ENCODE results near the gene C11orf21.

DNA sequence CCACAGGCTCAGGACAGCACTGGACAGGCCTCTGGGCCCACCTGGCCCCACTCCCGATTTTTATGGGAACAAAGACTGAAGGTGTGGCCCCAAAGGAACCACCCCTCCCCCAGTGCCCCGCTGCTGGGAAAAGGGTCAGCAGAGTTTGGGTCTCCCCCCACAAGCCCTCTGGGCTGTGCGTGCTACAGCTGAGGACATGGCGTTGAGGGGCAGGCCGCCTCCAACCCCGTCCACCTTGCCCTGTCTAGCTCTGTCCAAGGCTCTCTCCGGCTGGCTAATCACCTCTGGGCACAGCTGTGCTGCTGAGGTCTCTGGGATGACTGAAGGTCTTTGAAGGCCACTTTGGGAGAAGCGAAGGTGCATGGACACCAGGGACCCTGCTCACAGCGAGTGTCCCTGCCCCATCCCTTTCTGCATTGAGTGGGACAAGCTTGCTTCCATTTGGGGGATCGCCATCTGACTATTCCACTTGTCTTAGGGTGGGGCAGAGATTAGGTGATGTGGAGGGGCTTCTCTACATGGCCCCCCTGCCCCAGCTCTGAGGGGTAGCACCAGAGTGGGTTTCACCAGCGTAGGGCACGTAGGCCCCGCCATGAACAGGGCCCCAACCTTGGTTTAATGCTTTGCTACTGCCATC lies 37.9 kb downstream of the C11orf21 start:
- no peak for TF ChIP-seq EZH2 (IDR thresholded peaks at IDR 0.05; ENCODE audit: borderline replicate concordance)
- TF ChIP-seq, protein P1, sequence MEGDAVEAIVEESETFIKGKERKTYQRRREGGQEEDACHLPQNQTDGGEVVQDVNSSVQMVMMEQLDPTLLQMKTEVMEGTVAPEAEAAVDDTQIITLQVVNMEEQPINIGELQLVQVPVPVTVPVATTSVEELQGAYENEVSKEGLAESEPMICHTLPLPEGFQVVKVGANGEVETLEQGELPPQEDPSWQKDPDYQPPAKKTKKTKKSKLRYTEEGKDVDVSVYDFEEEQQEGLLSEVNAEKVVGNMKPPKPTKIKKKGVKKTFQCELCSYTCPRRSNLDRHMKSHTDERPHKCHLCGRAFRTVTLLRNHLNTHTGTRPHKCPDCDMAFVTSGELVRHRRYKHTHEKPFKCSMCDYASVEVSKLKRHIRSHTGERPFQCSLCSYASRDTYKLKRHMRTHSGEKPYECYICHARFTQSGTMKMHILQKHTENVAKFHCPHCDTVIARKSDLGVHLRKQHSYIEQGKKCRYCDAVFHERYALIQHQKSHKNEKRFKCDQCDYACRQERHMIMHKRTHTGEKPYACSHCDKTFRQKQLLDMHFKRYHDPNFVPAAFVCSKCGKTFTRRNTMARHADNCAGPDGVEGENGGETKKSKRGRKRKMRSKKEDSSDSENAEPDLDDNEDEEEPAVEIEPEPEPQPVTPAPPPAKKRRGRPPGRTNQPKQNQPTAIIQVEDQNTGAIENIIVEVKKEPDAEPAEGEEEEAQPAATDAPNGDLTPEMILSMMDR (IDR thresholded peaks at IDR 0.05; ENCODE audit: poor library complexity) = no peak

Measured in hepatocyte (in vitro differentiated cells).